K562 (cell line): ENCODE data around the gene C6orf62. TPM values are rescaled to one million over a fixed set of nuclear protein-coding genes. Genes with fewer than 3 reads are reported as not detected.

Source experiments
- ATAC-seq: fragments of 200-7000 bp; cut with Tn5 transposase; 3 replicates; pipeline ENCODE4 v1.9.1; 2020; ENCODE audit warnings: moderate library complexity
- BruUV-seq: library from RNA; stranded (reverse); fragments of 400-500 nt; replicated peaks from 2 replicates; lab custom pipeline; 2021; lab: Mats Ljungman, UMichigan
- CTCF ChIA-PET: fragments of 300-600 bp; formaldehyde crosslinking; extraction: SDS; loops from one replicate; lab custom pipeline; 2021; ENCODE audit warnings: low intra/inter-chr PET ratio; lab: Yijun Ruan, JAX
- POLR2A ChIA-PET: fragments of 300-600, 350-650 bp; sonication (Branson Sonifier 250); formaldehyde crosslinking; extraction: SDS; loops from one replicate; lab custom pipeline; 2021; ENCODE audit warnings: antibody characterized with exemption, inconsistent platforms; lab: Yijun Ruan, JAX
- DNase-seq, 4 experiments: peaks; one replicate each; pipeline versions ENCODE4 v3.0.0 to v3.0.0-alpha.2; 2011 to 2018; ENCODE audit warnings: low spot score in 3 of 4, mixed read lengths in 3 of 4; ENCODE audit errors: extremely low read depth in 1 of 4
- FAIRE-seq: peaks from 2 replicates; lab custom pipeline; 2011; peaks lifted over from hg19 to GRCh38; lab: Jason Lieb, UNC
- H2AFZ ChIP-seq: 2 replicates; pipeline ENCODE4 v1.6.0; 2011; ENCODE audit warnings: low read depth, low read length, control low read depth, inconsistent platforms
- H3K27ac ChIP-seq: fragments of 200-600 bp; 3 replicates; pipeline ENCODE4 v1.8.0; 2011; ENCODE audit warnings: low read depth, mild to moderate bottlenecking, control low read depth, inconsistent platforms, low read length, moderate library complexity, mixed read lengths; ENCODE audit errors: extremely low read depth
- H3K27me3 ChIP-seq, 2 experiments: fragments of 300-600 bp in 1 of 2; 2 replicates in 1 of 2; 3 replicates in 1 of 2; pipeline versions ENCODE4 v1.6.0 to v1.8.0; 2011; ENCODE audit warnings: inconsistent platforms in 2 of 2, low read length in 2 of 2, mild to moderate bottlenecking in 1 of 2, mixed read lengths in 1 of 2, moderate library complexity in 1 of 2; ENCODE audit not compliant: control insufficient read depth in 2 of 2, insufficient read depth in 2 of 2
- H3K36me3 ChIP-seq: fragments of 300-600 bp; 3 replicates; pipeline ENCODE4 v1.8.0; 2011; ENCODE audit warnings: mild to moderate bottlenecking, low read length, inconsistent platforms; ENCODE audit not compliant: control insufficient read depth, insufficient read depth
- H3K4me1 ChIP-seq, 2 experiments: fragments of 200-600 bp in 1 of 2; replicated peaks in 1 of 2; 2 replicates in 1 of 2; 3 replicates in 1 of 2; pipeline versions ENCODE4 v1.5.1 to v1.8.0; 2011; ENCODE audit warnings: inconsistent platforms in 2 of 2, low read length in 2 of 2, mild to moderate bottlenecking in 1 of 2, mixed read lengths in 1 of 2, moderate library complexity in 1 of 2; ENCODE audit not compliant: control insufficient read depth in 2 of 2, insufficient read depth in 2 of 2
- H3K4me2 ChIP-seq: 2 replicates; pipeline ENCODE4 v1.6.1; 2011; ENCODE audit warnings: low read length, control low read depth, inconsistent platforms, mixed read lengths; ENCODE audit not compliant: insufficient read depth
- H3K4me3 ChIP-seq: fragments of 200-600 bp; sonication (generic), shearing (Covaris generic); 2 replicates; pipeline ENCODE4 v1.5.1; 2016; ENCODE audit warnings: control low read depth, inconsistent platforms
- H3K79me2 ChIP-seq: fragments of 200-600 bp; 3 replicates; pipeline ENCODE4 v1.8.0; 2011; ENCODE audit warnings: low read length, inconsistent platforms; ENCODE audit not compliant: control insufficient read depth, insufficient read depth
- H3K9ac ChIP-seq, 2 experiments: 2 replicates each; pipeline versions ENCODE4 v1.6.0 to v1.6.1; 2011; ENCODE audit warnings: low read depth in 2 of 2, low read length in 2 of 2, control low read depth in 1 of 2, inconsistent platforms in 1 of 2, mild to moderate bottlenecking in 1 of 2, mixed read lengths in 1 of 2; ENCODE audit not compliant: insufficient read depth in 1 of 2
- H3K9me1 ChIP-seq: one replicate; pipeline ENCODE4 v1.6.0; 2011; ENCODE audit warnings: inconsistent platforms, mild to moderate bottlenecking, low read length, moderate library complexity; ENCODE audit not compliant: control insufficient read depth, insufficient read depth
- H3K9me3 ChIP-seq: replicated peaks from 2 replicates; pipeline ENCODE4 v1.5.1; 2011; ENCODE audit warnings: low read depth, low read length, inconsistent platforms; ENCODE audit not compliant: control insufficient read depth, insufficient read depth
- H4K20me1 ChIP-seq: replicated peaks from 2 replicates; pipeline ENCODE4 v1.6.1; 2011; ENCODE audit warnings: low read length, inconsistent platforms, mixed read lengths; ENCODE audit not compliant: control insufficient read depth, insufficient read depth
- DIDO1 ChIP-seq: fragments of 450-650 bp; IDR thresholded peaks from 2 replicates; pipeline ENCODE4 v1.6.1; 2016; ENCODE audit warnings: low read depth, missing biosample characterization, missing genetic modification characterization
- FIP1L1 ChIP-seq: fragments of 200-400 bp; formaldehyde crosslinking; IDR thresholded peaks from 2 replicates; pipeline ENCODE4 v1.6.1; 2018; ENCODE audit warnings: mild to moderate bottlenecking, low read depth, low read length; ENCODE audit not compliant: poor library complexity, severe bottlenecking
- KLF13 ChIP-seq: fragments of 450-650 bp; IDR thresholded peaks from 2 replicates; pipeline ENCODE4 v1.6.1; 2016; ENCODE audit warnings: missing genetic modification characterization, low read depth, mild to moderate bottlenecking, missing compliant biosample characterization, moderate library complexity, borderline replicate concordance
- MTA2 ChIP-seq: fragments of 450-650 bp; IDR thresholded peaks from 2 replicates; pipeline ENCODE4 v1.6.1; 2016; ENCODE audit warnings: low read depth
- MTF1 ChIP-seq: fragments of 250-450 bp; sonication (Bioruptor Pico); IDR thresholded peaks from 2 replicates; pipeline ENCODE4 v1.9.0; 2021; ENCODE audit warnings: moderate library complexity, mild to moderate bottlenecking, inconsistent platforms, borderline replicate concordance
- NUFIP1 ChIP-seq: fragments of 450-650 bp; IDR thresholded peaks from 2 replicates; pipeline ENCODE4 v1.6.1; 2018; ENCODE audit not compliant: partially characterized antibody
- RAD51 ChIP-seq: fragments of 450-650 bp; IDR thresholded peaks from 2 replicates; pipeline ENCODE4 v1.7.1; 2016; ENCODE audit warnings: low read depth, mild to moderate bottlenecking, borderline replicate concordance
- RBM14 ChIP-seq: fragments of 200-400 bp; formaldehyde crosslinking; IDR thresholded peaks from 2 replicates; pipeline ENCODE4 v1.6.1; 2018; ENCODE audit warnings: low read depth, mild to moderate bottlenecking, low read length, moderate library complexity, borderline replicate concordance; ENCODE audit not compliant: insufficient read depth
- STAT5A ChIP-seq: IDR thresholded peaks from 2 replicates; pipeline ENCODE4 v1.6.1; 2012; ENCODE audit warnings: low read length, inconsistent platforms, borderline replicate concordance
- TAL1 ChIP-seq: fragments of 450-650 bp; IDR thresholded peaks from 2 replicates; pipeline ENCODE4 v1.6.1; 2016; ENCODE audit warnings: mild to moderate bottlenecking
- TCF7 ChIP-seq: sonication (generic); IDR thresholded peaks from 2 replicates; pipeline ENCODE4 v1.6.1; 2016; ENCODE audit warnings: antibody characterized with exemption, borderline replicate concordance
- XRCC5 ChIP-seq: fragments of 200-400 bp; formaldehyde crosslinking; IDR thresholded peaks from 2 replicates; pipeline ENCODE4 v1.6.1; 2017; ENCODE audit warnings: low read depth, mild to moderate bottlenecking, low read length
- ZC3H8 ChIP-seq: fragments of 450-650 bp; IDR thresholded peaks from 2 replicates; pipeline ENCODE4 v1.6.1; 2017
- ZKSCAN1 ChIP-seq: fragments of 150-350 bp; IDR thresholded peaks from 2 replicates; pipeline ENCODE4 v1.6.1; 2016; ENCODE audit warnings: low read depth, low read length
- ZNF282 ChIP-seq: sonication (generic); formaldehyde crosslinking; IDR thresholded peaks from 2 replicates; pipeline ENCODE4 v1.8.1; 2023; ENCODE audit warnings: missing genetic modification reagents
- ZNF699 ChIP-seq: fragments of 250-450 bp; sonication (Bioruptor Pico); IDR thresholded peaks from 2 replicates; pipeline ENCODE4 v1.8.0; 2021; ENCODE audit warnings: mild to moderate bottlenecking, moderate library complexity; ENCODE audit not compliant: insufficient replicate concordance
- WGBS: fragments of 100-300 bp; shearing (Covaris generic); methylation state at CpG from one replicate; pipeline ENCODE4 v1.1.6; 2016; ENCODE audit warnings: low coverage, mixed read lengths; ENCODE audit not compliant: insufficient coverage; ENCODE audit errors: missing lambda C conversion rate; 5-methylcytosine and 5-hydroxymethylcytosine counted together
- in situ Hi-C: fragments of 300-500 bp; cut with MboI; formaldehyde crosslinking; loops from 4 replicates; pipeline ENCODE4 v1.15.0; 2018; ENCODE audit warnings: inconsistent platforms, mixed read lengths
- intact Hi-C: fragments of 100-400 bp; cut with micrococcal nuclease; formaldehyde crosslinking; loops from 2 replicates; pipeline ENCODE4 v1.14.2; 2022
- polyA plus RNA-seq, 8 experiments: library from polyadenylated mRNA; depleted of rRNA in 4 of 8; stranded (reverse) in 5 of 8; unstranded in 3 of 8; fragments of >200 nt; fragmentation: Nextera tagmentation in 2 of 8; fragmentation: Illumina TruSeq in 1 of 8; extraction: Ambion mirVana in 2 of 8; extraction: Trizol in 1 of 8; gene quantifications; 2 replicates each; pipeline versions ENCODE4 v1.2.1 to v1.2.3, GENCODE V29; 2011 to 2014; ENCODE audit warnings: inconsistent platforms in 1 of 8, missing spikeins in 1 of 8
- total RNA-seq, 7 experiments: library from RNA; depleted of rRNA in 6 of 7; stranded (reverse); fragments of >200 nt in 6 of 7; fragmentation: Illumina TruSeq in 2 of 7; extraction: Trizol in 2 of 7; gene quantifications; 2 replicates each; pipeline versions ENCODE4 v1.2.1 to v1.2.3, GENCODE V29; 2011 to 2021; ENCODE audit warnings: low replicate concordance in 1 of 7
- TF ChIP-seq, protein P1 (sequence below): fragments of 250-450 bp; sonication (Bioruptor Pico); IDR thresholded peaks from 2 replicates; pipeline ENCODE4 v1.8.0; 2021; ENCODE audit warnings: borderline replicate concordance, mild to moderate bottlenecking, moderate library complexity; ENCODE audit not compliant: poor library complexity, severe bottlenecking
- TF ChIP-seq, protein P2 (sequence below): fragments of 250-450 bp; sonication (Bioruptor Pico); IDR thresholded peaks from 2 replicates; pipeline ENCODE4 v1.4.0; 2020; ENCODE audit warnings: mild to moderate bottlenecking, moderate library complexity, borderline replicate concordance

The C6orf62 gene
- total and polyA plus RNA-seq, 9 of the 15 experiments (the other 6 are each of a cell fraction or from before 2014, with no cell fraction given): 48.5 to 579 (median 111) TPM

DNA sequence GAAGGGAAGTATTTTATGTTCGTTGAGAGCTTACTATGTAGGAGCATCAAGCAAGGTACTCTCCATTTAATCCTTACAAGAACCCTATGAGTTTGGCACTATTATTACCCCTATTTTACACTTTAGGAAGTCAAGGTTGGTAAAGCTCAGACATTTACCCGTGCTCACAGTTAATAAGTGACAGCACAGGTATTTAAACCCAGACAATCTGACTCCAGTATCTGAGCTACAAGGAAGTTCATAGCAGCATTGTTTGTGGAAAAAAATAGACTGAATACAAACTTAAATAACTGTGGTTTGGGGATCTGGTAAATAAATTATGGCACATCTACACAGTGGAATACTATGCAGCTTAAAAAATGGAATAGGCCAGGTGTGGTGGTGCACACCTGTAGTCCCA is 34.6 kb upstream of the C6orf62 start:
- no peaks in the 10 kb centered on the region for H3K79me2 ChIP-seq
- no TSS peak for BruUV-seq
- in situ Hi-C loops: no loop called here
- H3K4me2 ChIP-seq: no peak overlapping the region
- intact Hi-C loops: no loop called here
- no peak overlapping the region for H3K9ac ChIP-seq
- no peak overlapping the region for H2AFZ ChIP-seq
- ATAC-seq (no peak), DNase-seq (no peak), FAIRE-seq (no peak)
- CTCF ChIA-PET: no interaction called here
- POLR2A ChIA-PET: interaction anchor here (0.7 to 1.4 kb wide), 6 partner anchors 10 to 1277 kb away, joined by 3 read pairs; partner anchors contain the start of gene GMNN
- no peak overlapping the region for H3K27ac ChIP-seq
- no peaks in the 10 kb centered on the region for H3K9me1 ChIP-seq
- H3K9me3 ChIP-seq: no peaks in the 10 kb centered on the region; the same call in none of the 2 replicates
- H3K4me3 ChIP-seq: no peak overlapping the region
- H3K27me3 ChIP-seq: 0 out of 5 replicates have a peak, but pooled peaks cover 0 to 4% of the 10 kb centered on the region in 2 experiments
- no peaks in the 10 kb centered on the region for H3K36me3 ChIP-seq
- peaks cover 0 to 17% of the 10 kb centered on the region in 2 experiments; a peak in 3 of 5 replicates for H3K4me1 ChIP-seq
- no peaks in the 10 kb centered on the region for H4K20me1 ChIP-seq
- TF ChIP-seq RAD51 (no peak), NUFIP1 (no peak), MTF1 (no peak), STAT5A (no peak), ZNF282 (CRISPR knock-in tag) (no peak), DIDO1 (tag) (no peak), ZNF699 (CRISPR knock-in tag) (no peak), ZC3H8 (no peak), ZKSCAN1 (no peak), KLF13 (tag) (no peak), TAL1 (no peak), TCF7 (no peak), MTA2 (no peak), XRCC5 (no peak), RBM14 (no peak), FIP1L1 (no peak)
- TF ChIP-seq, protein P1, sequence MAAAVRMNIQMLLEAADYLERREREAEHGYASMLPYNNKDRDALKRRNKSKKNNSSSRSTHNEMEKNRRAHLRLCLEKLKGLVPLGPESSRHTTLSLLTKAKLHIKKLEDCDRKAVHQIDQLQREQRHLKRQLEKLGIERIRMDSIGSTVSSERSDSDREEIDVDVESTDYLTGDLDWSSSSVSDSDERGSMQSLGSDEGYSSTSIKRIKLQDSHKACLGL (CRISPR knock-in tag): no peak
- TF ChIP-seq, protein P2, sequence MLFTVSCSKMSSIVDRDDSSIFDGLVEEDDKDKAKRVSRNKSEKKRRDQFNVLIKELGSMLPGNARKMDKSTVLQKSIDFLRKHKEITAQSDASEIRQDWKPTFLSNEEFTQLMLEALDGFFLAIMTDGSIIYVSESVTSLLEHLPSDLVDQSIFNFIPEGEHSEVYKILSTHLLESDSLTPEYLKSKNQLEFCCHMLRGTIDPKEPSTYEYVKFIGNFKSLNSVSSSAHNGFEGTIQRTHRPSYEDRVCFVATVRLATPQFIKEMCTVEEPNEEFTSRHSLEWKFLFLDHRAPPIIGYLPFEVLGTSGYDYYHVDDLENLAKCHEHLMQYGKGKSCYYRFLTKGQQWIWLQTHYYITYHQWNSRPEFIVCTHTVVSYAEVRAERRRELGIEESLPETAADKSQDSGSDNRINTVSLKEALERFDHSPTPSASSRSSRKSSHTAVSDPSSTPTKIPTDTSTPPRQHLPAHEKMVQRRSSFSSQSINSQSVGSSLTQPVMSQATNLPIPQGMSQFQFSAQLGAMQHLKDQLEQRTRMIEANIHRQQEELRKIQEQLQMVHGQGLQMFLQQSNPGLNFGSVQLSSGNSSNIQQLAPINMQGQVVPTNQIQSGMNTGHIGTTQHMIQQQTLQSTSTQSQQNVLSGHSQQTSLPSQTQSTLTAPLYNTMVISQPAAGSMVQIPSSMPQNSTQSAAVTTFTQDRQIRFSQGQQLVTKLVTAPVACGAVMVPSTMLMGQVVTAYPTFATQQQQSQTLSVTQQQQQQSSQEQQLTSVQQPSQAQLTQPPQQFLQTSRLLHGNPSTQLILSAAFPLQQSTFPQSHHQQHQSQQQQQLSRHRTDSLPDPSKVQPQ (CRISPR knock-in tag): no peak
- TF ChIP-seq, all 486 proteins: peak for 0
- 4% methylated on average over 2 of the region's 2 CpGs for WGBS
